GM12878 (cell line): ENCODE results near the gene MS4A12. TPM values are rescaled to one million over a fixed set of nuclear protein-coding genes. Genes with fewer than 3 reads are reported as not detected.

ENCODE experiments used
- ATF2 ChIP-seq: IDR thresholded peaks from 2 replicates; pipeline ENCODE4 v1.6.1; 2012; ENCODE audit warnings: low read length, inconsistent platforms
- ATF3 ChIP-seq: IDR thresholded peaks from 2 replicates; pipeline ENCODE4 v1.6.1; 2011; ENCODE audit warnings: low read depth, mild to moderate bottlenecking, low read length, moderate library complexity, borderline replicate concordance; ENCODE audit errors: extremely low read depth
- BCL3 ChIP-seq: IDR thresholded peaks from 2 replicates; pipeline ENCODE4 v1.6.1; 2011; ENCODE audit warnings: borderline replicate concordance, low read depth, mild to moderate bottlenecking, moderate library complexity, low read length; ENCODE audit not compliant: insufficient read depth, poor library complexity, severe bottlenecking
- BMI1 ChIP-seq: fragments of 450-650 bp; IDR thresholded peaks from 2 replicates; pipeline ENCODE4 v1.6.1; 2016; ENCODE audit warnings: mild to moderate bottlenecking, moderate library complexity, borderline replicate concordance
- CREB1 ChIP-seq: IDR thresholded peaks from 2 replicates; pipeline ENCODE4 v1.6.1; 2012; ENCODE audit warnings: low read depth, mild to moderate bottlenecking, inconsistent platforms
- EP300 ChIP-seq, 2 experiments: fragments of 150-350 bp in 1 of 2; IDR thresholded peaks; 2 replicates each; pipeline ENCODE4 v1.6.1; 2011 to 2012; ENCODE audit warnings: low read depth in 2 of 2, low read length in 2 of 2, borderline replicate concordance in 1 of 2, improper control_type of control experiment in 1 of 2, inconsistent platforms in 1 of 2; ENCODE audit not compliant: control insufficient read depth in 1 of 2
- NBN ChIP-seq: fragments of 450-650 bp; IDR thresholded peaks from 2 replicates; pipeline ENCODE4 v1.6.1; 2016
- PML ChIP-seq: IDR thresholded peaks from 2 replicates; pipeline ENCODE4 v1.6.1; 2012; ENCODE audit warnings: low read length, inconsistent platforms
- RAD21 ChIP-seq: IDR thresholded peaks from 2 replicates; pipeline ENCODE4 v1.6.1; 2011; ENCODE audit warnings: mild to moderate bottlenecking, low read depth, low read length, moderate library complexity; ENCODE audit not compliant: insufficient read depth
- RELA ChIP-seq: fragments of 450-650 bp; IDR thresholded peaks from 2 replicates; pipeline ENCODE4 v1.8.0; 2014; ENCODE audit warnings: borderline replicate concordance; ENCODE audit not compliant: partially characterized antibody
- REST ChIP-seq: IDR thresholded peaks from 2 replicates; pipeline ENCODE4 v1.6.1; 2012; ENCODE audit warnings: mild to moderate bottlenecking, low read depth, low read length
- SIN3A ChIP-seq: IDR thresholded peaks from 2 replicates; pipeline ENCODE4 v1.6.1; 2012; ENCODE audit warnings: low read depth, low read length, improper control_type of control experiment
- SP1 ChIP-seq: IDR thresholded peaks from one replicate; pipeline ENCODE4 v1.6.1; 2011; ENCODE audit warnings: low read depth, low read length
- ZBTB11 ChIP-seq: fragments of 450-650 bp; formaldehyde crosslinking; IDR thresholded peaks from 2 replicates; pipeline ENCODE4 v1.5.0; 2022; ENCODE audit warnings: mild to moderate bottlenecking, missing genetic modification characterization
- ZNF687 ChIP-seq: fragments of 450-650 bp; IDR thresholded peaks from 2 replicates; pipeline ENCODE4 v1.6.1; 2017; ENCODE audit warnings: mild to moderate bottlenecking, moderate library complexity
- polyA plus RNA-seq, 11 experiments: library from polyadenylated mRNA; depleted of rRNA in 4 of 11; unstranded in 6 of 11; stranded (reverse) in 5 of 11; fragments of >200 nt; fragmentation: Nextera tagmentation in 4 of 11; fragmentation: Illumina TruSeq in 1 of 11; extraction: Ambion mirVana in 4 of 11; extraction: Trizol in 1 of 11; gene quantifications; 1 replicate in 1 of 11; 2 replicates in 10 of 11; pipeline versions ENCODE4 v1.2.1 to v1.2.3, GENCODE V29; 2011 to 2016; ENCODE audit warnings: inconsistent platforms in 2 of 11, missing spikeins in 2 of 11, low read depth in 1 of 11
- total RNA-seq, 4 experiments: library from RNA; depleted of rRNA in 3 of 4; stranded (reverse); fragments of >200 nt in 3 of 4; fragmentation: Illumina TruSeq in 1 of 4; extraction: Trizol in 1 of 4; gene quantifications; 2 replicates each; pipeline versions ENCODE4 v1.2.1 to v1.2.3, GENCODE V29; 2013 to 2021

Gene MS4A12
- total and polyA plus RNA-seq, 10 of the 15 experiments (the other 5 are each of a cell fraction or from before 2014, with no cell fraction given) = 0.05 TPM; not detected in 9

GRCh38 chr11:60457576-60457975, 35.0 kb upstream of the MS4A12 start (continued):
- peak; percentile 51 for TF ChIP-seq BCL3
- no peak for TF ChIP-seq ATF3
- no peak for TF ChIP-seq ZBTB11 (CRISPR knock-in tag)
- no peak for TF ChIP-seq RAD21
- 0 out of 4 replicates have a peak, but pooled peaks of 1 of the 2 experiments have one; percentile 22 for TF ChIP-seq EP300 (IDR thresholded peaks at IDR 0.05; ENCODE audit: borderline replicate concordance in 1 of 2, control insufficient read depth in 1 of 2, low read depth in 2 of 2, low read length in 2 of 2)
- no peak for TF ChIP-seq CREB1
- TF ChIP-seq ZNF687 = peak; percentile 47; the same call in 1 of the 2 replicates
- TF ChIP-seq RELA = peak; percentile 26
- TF ChIP-seq ATF2 = no peak; the same call in 1 of the 2 replicates
- TF ChIP-seq BMI1 = peak; percentile 58; the same call in 1 of the 2 replicates
- TF ChIP-seq REST = 0 out of 2 replicates have a peak, but pooled peaks have one; percentile 7
- peak; percentile 80 for TF ChIP-seq NBN
- peak; percentile 27; the same call in 1 of the 2 replicates for TF ChIP-seq PML
- TF ChIP-seq SP1 = peak; percentile 36
- no peak for TF ChIP-seq SIN3A
